GM23338 (cell line): ENCODE measurements around the gene PRRG1. TPM values are rescaled to one million over a fixed set of nuclear protein-coding genes. Genes with fewer than 3 reads are reported as not detected.

Experiments used
- ATAC-seq: fragments of 200-7000 bp; cut with Tn5 transposase; 3 replicates; pipeline ENCODE4 v1.9.1; 2020
- DNase-seq: peaks from one replicate; pipeline ENCODE4 v3.0.0-alpha.2; 2015; ENCODE audit warnings: low spot score
- H2AFZ ChIP-seq: fragments of 200-600 bp; sonication (generic); 2 replicates; pipeline ENCODE4 v1.8.0; 2016; ENCODE audit warnings: antibody characterized with exemption, mild to moderate bottlenecking, moderate library complexity
- H3F3A ChIP-seq: fragments of 200-600 bp; sonication (generic); replicated peaks from 2 replicates; pipeline ENCODE4 v1.8.0; 2017; ENCODE audit warnings: antibody characterized with exemption, mixed run types, low read depth
- H3K27ac ChIP-seq: fragments of 200-600 bp; sonication (generic); 2 replicates; pipeline ENCODE4 v1.6.1; 2016; ENCODE audit warnings: low read depth
- H3K27me3 ChIP-seq: fragments of 200-600 bp; sonication (generic); 2 replicates; pipeline ENCODE4 v1.8.0; 2016; ENCODE audit warnings: mild to moderate bottlenecking, mixed run types, moderate library complexity; ENCODE audit not compliant: insufficient read depth
- H3K36me3 ChIP-seq: fragments of 200-600 bp; sonication (generic); 2 replicates; pipeline ENCODE4 v1.8.0; 2016; ENCODE audit warnings: mild to moderate bottlenecking; ENCODE audit not compliant: insufficient read depth
- H3K4me1 ChIP-seq: fragments of 200-600 bp; sonication (generic); 2 replicates; pipeline ENCODE4 v1.8.0; 2016; ENCODE audit warnings: mild to moderate bottlenecking, moderate library complexity; ENCODE audit not compliant: insufficient read depth
- H3K4me2 ChIP-seq: fragments of 200-600 bp; sonication (generic); 2 replicates; pipeline ENCODE4 v1.7.1; 2017; ENCODE audit warnings: mixed run types
- H3K4me3 ChIP-seq: fragments of 200-600 bp; sonication (generic); 2 replicates; pipeline ENCODE4 v1.6.1; 2016; ENCODE audit warnings: mixed run types
- H3K79me2 ChIP-seq: fragments of 200-600 bp; sonication (generic); replicated peaks from 2 replicates; pipeline ENCODE4 v1.8.0; 2017; ENCODE audit warnings: mild to moderate bottlenecking; ENCODE audit not compliant: insufficient read depth
- H3K9me2 ChIP-seq: fragments of 200-600 bp; sonication (generic); 2 replicates; pipeline ENCODE4 v1.8.0; 2017; ENCODE audit not compliant: insufficient read depth
- H4K20me1 ChIP-seq: fragments of 200-600 bp; sonication (generic); replicated peaks from 2 replicates; pipeline ENCODE4 v1.8.0; 2017; ENCODE audit warnings: mild to moderate bottlenecking; ENCODE audit not compliant: insufficient read depth
- H3K27ac Mint-ChIP-seq: 2 replicates; pipeline ENCODE4 v1.8.0; 2020; ENCODE audit warnings: inconsistent platforms, mild to moderate bottlenecking, moderate library complexity, mixed read lengths
- H3K27me3 Mint-ChIP-seq: 3 replicates; pipeline ENCODE4 v1.8.0; 2022; ENCODE audit warnings: low read depth, mild to moderate bottlenecking, moderate library complexity, mixed read lengths, inconsistent platforms; ENCODE audit not compliant: insufficient read depth, poor library complexity
- H3K36me3 Mint-ChIP-seq: 3 replicates; pipeline ENCODE4 v1.8.0; 2021; ENCODE audit warnings: low read depth, mild to moderate bottlenecking, inconsistent platforms, moderate library complexity, mixed read lengths
- H3K4me1 Mint-ChIP-seq: 3 replicates; pipeline ENCODE4 v1.8.0; 2020; ENCODE audit warnings: mild to moderate bottlenecking, inconsistent platforms, mixed read lengths
- H3K4me3 Mint-ChIP-seq: 3 replicates; pipeline ENCODE4 v1.8.0; 2021; ENCODE audit warnings: moderate library complexity, mild to moderate bottlenecking, inconsistent platforms, mixed read lengths
- H3K9me3 Mint-ChIP-seq: 3 replicates; pipeline ENCODE4 v1.8.0; 2020; ENCODE audit warnings: moderate library complexity, mild to moderate bottlenecking, inconsistent platforms, mixed read lengths
- CREB1 ChIP-seq: fragments of 250-450 bp; sonication (Bioruptor Pico); IDR thresholded peaks from 2 replicates; pipeline ENCODE4 v1.5.0; 2020; ENCODE audit warnings: low read depth, mild to moderate bottlenecking, moderate library complexity
- EZH2 ChIP-seq: fragments of 200-600 bp; sonication (generic); IDR thresholded peaks from one replicate; pipeline ENCODE4 v1.8.0; 2017; ENCODE audit warnings: antibody characterized with exemption, mild to moderate bottlenecking, low read depth; ENCODE audit not compliant: unreplicated experiment
- EZH2phosphoT487 ChIP-seq: fragments of 200-600 bp; sonication (generic); IDR thresholded peaks from one replicate; pipeline ENCODE4 v1.8.1; 2018; ENCODE audit warnings: antibody characterized with exemption; ENCODE audit not compliant: unreplicated experiment
- JUNB ChIP-seq: IDR thresholded peaks from one replicate; pipeline ENCODE4 v1.6.1; 2016; ENCODE audit warnings: antibody characterized with exemption; ENCODE audit not compliant: unreplicated experiment
- NANOG ChIP-seq: IDR thresholded peaks from 2 replicates; pipeline ENCODE4 v1.6.1; 2016; ENCODE audit warnings: antibody characterized with exemption, borderline replicate concordance
- POLR2AphosphoS5 ChIP-seq: IDR thresholded peaks from 2 replicates; pipeline ENCODE4 v1.6.1; 2016; ENCODE audit warnings: antibody characterized with exemption, low read depth
- STAT1 ChIP-seq: IDR thresholded peaks from one replicate; pipeline ENCODE4 v1.6.1; 2016; ENCODE audit warnings: antibody characterized with exemption; ENCODE audit not compliant: unreplicated experiment
- ZNF114 ChIP-seq: fragments of 250-450 bp; sonication (Bioruptor Pico); IDR thresholded peaks from 2 replicates; pipeline ENCODE4 v1.5.0; 2020; ENCODE audit warnings: mild to moderate bottlenecking, moderate library complexity
- polyA plus RNA-seq: library from polyadenylated mRNA; unstranded; fragments of >200 nt; fragmentation: Nextera tagmentation; extraction: Ambion mirVana; gene quantifications from 2 replicates; pipeline ENCODE4 v1.2.1, GENCODE V29; 2016
- total RNA-seq: library from RNA; depleted of rRNA; stranded (reverse); fragments of >200 nt; shearing (Covaris generic); gene quantifications from 2 replicates; pipeline ENCODE4 v1.2.3, GENCODE V29; 2014
- TF ChIP-seq, protein P1 (sequence below), 2 experiments: fragments of 200-600 bp in 1 of 2; sonication (generic) in 1 of 2; conservative IDR thresholded peaks; 2 replicates each; pipeline versions ENCODE4 v1.5.1 to v1.6.1; 2016 to 2017; ENCODE audit warnings: antibody characterized with exemption in 2 of 2, low read depth in 2 of 2, mild to moderate bottlenecking in 2 of 2, moderate library complexity in 1 of 2
- TF ChIP-seq, protein P2 (sequence below): IDR thresholded peaks from one replicate; pipeline ENCODE4 v1.6.1; 2018; ENCODE audit warnings: antibody characterized with exemption; ENCODE audit not compliant: unreplicated experiment
- TF ChIP-seq, protein P3 (sequence below): IDR thresholded peaks from 2 replicates; pipeline ENCODE4 v1.6.1; 2016; ENCODE audit warnings: antibody characterized with exemption

Gene PRRG1
- total and polyA plus RNA-seq, 2 experiments from 2014 or later = 3.8 to 10.8 TPM

DNA sequence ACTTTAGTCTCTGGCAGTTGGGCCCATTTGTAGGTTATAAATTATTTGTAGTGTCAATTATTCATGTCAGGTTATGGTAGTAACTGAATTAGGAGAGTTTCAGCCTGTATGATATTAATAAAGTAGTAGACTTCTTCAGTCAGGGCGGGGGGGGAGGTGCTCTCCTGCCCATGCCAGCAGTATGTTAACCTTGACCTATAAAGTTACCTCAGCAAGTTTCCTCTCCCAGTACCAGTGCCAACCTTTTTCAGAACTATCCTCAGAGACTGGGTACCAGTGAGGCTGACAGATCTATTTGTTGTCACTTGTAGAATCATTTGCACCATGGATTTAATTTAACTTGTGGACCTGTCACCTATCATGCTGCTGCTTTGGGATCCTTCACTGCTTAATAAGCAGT lies 88.0 kb downstream of the PRRG1 start (continued):
- TF ChIP-seq, protein P1, sequence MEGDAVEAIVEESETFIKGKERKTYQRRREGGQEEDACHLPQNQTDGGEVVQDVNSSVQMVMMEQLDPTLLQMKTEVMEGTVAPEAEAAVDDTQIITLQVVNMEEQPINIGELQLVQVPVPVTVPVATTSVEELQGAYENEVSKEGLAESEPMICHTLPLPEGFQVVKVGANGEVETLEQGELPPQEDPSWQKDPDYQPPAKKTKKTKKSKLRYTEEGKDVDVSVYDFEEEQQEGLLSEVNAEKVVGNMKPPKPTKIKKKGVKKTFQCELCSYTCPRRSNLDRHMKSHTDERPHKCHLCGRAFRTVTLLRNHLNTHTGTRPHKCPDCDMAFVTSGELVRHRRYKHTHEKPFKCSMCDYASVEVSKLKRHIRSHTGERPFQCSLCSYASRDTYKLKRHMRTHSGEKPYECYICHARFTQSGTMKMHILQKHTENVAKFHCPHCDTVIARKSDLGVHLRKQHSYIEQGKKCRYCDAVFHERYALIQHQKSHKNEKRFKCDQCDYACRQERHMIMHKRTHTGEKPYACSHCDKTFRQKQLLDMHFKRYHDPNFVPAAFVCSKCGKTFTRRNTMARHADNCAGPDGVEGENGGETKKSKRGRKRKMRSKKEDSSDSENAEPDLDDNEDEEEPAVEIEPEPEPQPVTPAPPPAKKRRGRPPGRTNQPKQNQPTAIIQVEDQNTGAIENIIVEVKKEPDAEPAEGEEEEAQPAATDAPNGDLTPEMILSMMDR (conservative IDR thresholded peaks at IDR 0.05; ENCODE audit: low read depth in 2 of 2) = no peak
- no peak for TF ChIP-seq JUNB
- TF ChIP-seq ZNF114 (CRISPR knock-in tag) = no peak
- TF ChIP-seq, protein P2, sequence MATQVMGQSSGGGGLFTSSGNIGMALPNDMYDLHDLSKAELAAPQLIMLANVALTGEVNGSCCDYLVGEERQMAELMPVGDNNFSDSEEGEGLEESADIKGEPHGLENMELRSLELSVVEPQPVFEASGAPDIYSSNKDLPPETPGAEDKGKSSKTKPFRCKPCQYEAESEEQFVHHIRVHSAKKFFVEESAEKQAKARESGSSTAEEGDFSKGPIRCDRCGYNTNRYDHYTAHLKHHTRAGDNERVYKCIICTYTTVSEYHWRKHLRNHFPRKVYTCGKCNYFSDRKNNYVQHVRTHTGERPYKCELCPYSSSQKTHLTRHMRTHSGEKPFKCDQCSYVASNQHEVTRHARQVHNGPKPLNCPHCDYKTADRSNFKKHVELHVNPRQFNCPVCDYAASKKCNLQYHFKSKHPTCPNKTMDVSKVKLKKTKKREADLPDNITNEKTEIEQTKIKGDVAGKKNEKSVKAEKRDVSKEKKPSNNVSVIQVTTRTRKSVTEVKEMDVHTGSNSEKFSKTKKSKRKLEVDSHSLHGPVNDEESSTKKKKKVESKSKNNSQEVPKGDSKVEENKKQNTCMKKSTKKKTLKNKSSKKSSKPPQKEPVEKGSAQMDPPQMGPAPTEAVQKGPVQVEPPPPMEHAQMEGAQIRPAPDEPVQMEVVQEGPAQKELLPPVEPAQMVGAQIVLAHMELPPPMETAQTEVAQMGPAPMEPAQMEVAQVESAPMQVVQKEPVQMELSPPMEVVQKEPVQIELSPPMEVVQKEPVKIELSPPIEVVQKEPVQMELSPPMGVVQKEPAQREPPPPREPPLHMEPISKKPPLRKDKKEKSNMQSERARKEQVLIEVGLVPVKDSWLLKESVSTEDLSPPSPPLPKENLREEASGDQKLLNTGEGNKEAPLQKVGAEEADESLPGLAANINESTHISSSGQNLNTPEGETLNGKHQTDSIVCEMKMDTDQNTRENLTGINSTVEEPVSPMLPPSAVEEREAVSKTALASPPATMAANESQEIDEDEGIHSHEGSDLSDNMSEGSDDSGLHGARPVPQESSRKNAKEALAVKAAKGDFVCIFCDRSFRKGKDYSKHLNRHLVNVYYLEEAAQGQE = no peak
- no peak for TF ChIP-seq POLR2AphosphoS5

DNA sequence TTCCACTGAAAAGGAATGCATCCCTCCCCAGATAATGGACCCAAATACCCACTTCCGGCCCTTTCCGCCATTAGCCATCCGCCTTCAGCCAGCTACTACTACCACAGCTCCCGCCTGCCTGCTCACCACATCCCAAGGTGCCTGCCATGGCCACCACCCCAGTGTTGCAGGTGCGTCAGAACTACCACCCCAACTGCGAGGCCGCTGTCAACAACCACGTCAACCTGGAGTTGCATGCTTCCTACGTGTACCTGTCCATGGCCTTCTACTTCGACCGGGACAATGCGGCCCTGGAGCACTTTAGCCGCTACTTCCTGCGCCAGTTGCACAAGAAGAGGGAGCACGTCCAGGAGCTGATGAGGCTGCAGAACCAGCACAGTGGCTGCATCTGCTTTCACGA lies 92.2 kb downstream of the PRRG1 start:
- Histone ChIP-seq H3K4me3 (no peak overlapping the region), H3K27me3 (no peaks in the 10 kb centered on the region), H2AFZ (no peak overlapping the region), H3K4me1 (no peaks in the 10 kb centered on the region), H3K4me2 (no peak overlapping the region), H4K20me1 (no peaks in the 10 kb centered on the region), H3K9me2 (no peaks in the 10 kb centered on the region), H3K27ac (no peak overlapping the region), H3F3A (no peaks in the 10 kb centered on the region), H3K79me2 (no peaks in the 10 kb centered on the region), H3K36me3 (no peaks in the 10 kb centered on the region)
- Mint-ChIP-seq H3K36me3 (peaks cover 7% of the 10 kb centered on the region; the same call in 2 of the 3 replicates), H3K27me3 (no peaks in the 10 kb centered on the region), H3K27ac (no peak overlapping the region), H3K4me3 (no peak overlapping the region), H3K9me3 (no peaks in the 10 kb centered on the region), H3K4me1 (peaks cover 5% of the 10 kb centered on the region; the same call in 2 of the 3 replicates)
- no peak for DNase-seq
- no peak for ATAC-seq
- TF ChIP-seq, protein P2 = no peak
- TF ChIP-seq, protein P3, sequence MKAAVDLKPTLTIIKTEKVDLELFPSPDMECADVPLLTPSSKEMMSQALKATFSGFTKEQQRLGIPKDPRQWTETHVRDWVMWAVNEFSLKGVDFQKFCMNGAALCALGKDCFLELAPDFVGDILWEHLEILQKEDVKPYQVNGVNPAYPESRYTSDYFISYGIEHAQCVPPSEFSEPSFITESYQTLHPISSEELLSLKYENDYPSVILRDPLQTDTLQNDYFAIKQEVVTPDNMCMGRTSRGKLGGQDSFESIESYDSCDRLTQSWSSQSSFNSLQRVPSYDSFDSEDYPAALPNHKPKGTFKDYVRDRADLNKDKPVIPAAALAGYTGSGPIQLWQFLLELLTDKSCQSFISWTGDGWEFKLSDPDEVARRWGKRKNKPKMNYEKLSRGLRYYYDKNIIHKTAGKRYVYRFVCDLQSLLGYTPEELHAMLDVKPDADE = no peak
- no peak for TF ChIP-seq JUNB
- TF ChIP-seq EZH2phosphoT487 = no peak
- no peak for TF ChIP-seq STAT1
- TF ChIP-seq EZH2 = no peak
- no peak for TF ChIP-seq CREB1 (CRISPR knock-in tag)
- TF ChIP-seq ZNF114 (CRISPR knock-in tag) = no peak
- TF ChIP-seq POLR2AphosphoS5 = no peak
- TF ChIP-seq NANOG = no peak
